Ovary (tissue), 3 donors: Measurements from ENCODE around the gene TAS2R30.

ENCODE experiments used
- CTCF ChIP-seq, 3 donors: fragments of 450-650 bp in 2 of 3; fragments of 200-600 bp in 1 of 3; IDR thresholded peaks; one replicate each; pipeline versions ENCODE4 v1.5.1 to v1.8.0; 2016 to 2022; ENCODE audit warnings: antibody characterized with exemption in 3 of 3, mild to moderate bottlenecking in 1 of 3
- EP300 ChIP-seq: sonication (generic); formaldehyde crosslinking; IDR thresholded peaks from one replicate; pipeline ENCODE4 v1.6.1; 2017; ENCODE audit warnings: antibody characterized with exemption
- POLR2A ChIP-seq: fragments of 450-650 bp; IDR thresholded peaks from one replicate; pipeline ENCODE4 v1.6.1; 2017; ENCODE audit warnings: antibody characterized with exemption, mild to moderate bottlenecking, moderate library complexity
- donor health status: DM: no; HTN: no; CAD: no.

GRCh38 chr12:11130999-11131398 lies 3.4 kb downstream of the TAS2R30 start:
- TF ChIP-seq CTCF (IDR thresholded peaks at IDR 0.05) (no peak), POLR2A (no peak), EP300 (no peak)
